ENCODE measurements around the gene PSKH1.

The PSKH1 gene

GRCh38 chr16:67965668-67966548, 72.9 kb downstream of the PSKH1 start:
- Histone ChIP-seq H3K27me3 (ENCODE audit: insufficient read depth, low read depth) (no peaks in the 10 kb centered on the region), H3K4me1 (ENCODE audit: low read depth, poor library complexity, severe bottlenecking) (peaks cover 50% of the 10 kb centered on the region), H4K20me1 (ENCODE audit: insufficient read depth) (no peaks in the 10 kb centered on the region), H3K4me3 (IDR thresholded peaks at IDR 0.05; ENCODE audit: insufficient read depth, low read depth, low read length) (no peak overlapping the region), H3K9ac (no peak overlapping the region), H3K4me2 (peak overlapping the region; percentile 8; the same call in 1 of the 2 replicates), H3K79me2 (ENCODE audit: insufficient read depth, low read depth) (no peaks in the 10 kb centered on the region), H2AFZ (ENCODE audit: low read depth) (no peak overlapping the region), H3K27ac (no peak overlapping the region), H3K36me3 (ENCODE audit: insufficient read depth) (no peaks in the 10 kb centered on the region)
- no peak for TF ChIP-seq CTCF (conservative IDR thresholded peaks at IDR 0.05; ENCODE audit: low read depth, low read length)

GRCh38 chr16:67966549-67967182, 73.6 kb downstream of the PSKH1 start:
- Histone ChIP-seq H3K36me3 (ENCODE audit: insufficient read depth) (no peaks in the 10 kb centered on the region), H3K4me3 (IDR thresholded peaks at IDR 0.05; ENCODE audit: insufficient read depth, low read depth, low read length) (no peak overlapping the region), H3K27me3 (ENCODE audit: insufficient read depth, low read depth) (no peaks in the 10 kb centered on the region), H3K27ac (no peak overlapping the region), H3K79me2 (ENCODE audit: insufficient read depth, low read depth) (no peaks in the 10 kb centered on the region), H2AFZ (ENCODE audit: low read depth) (no peak overlapping the region), H3K4me2 (peak overlapping the region; percentile 79; the same call in 1 of the 2 replicates), H3K9ac (no peak overlapping the region), H4K20me1 (ENCODE audit: insufficient read depth) (no peaks in the 10 kb centered on the region), H3K4me1 (ENCODE audit: low read depth, poor library complexity, severe bottlenecking) (peaks cover 50% of the 10 kb centered on the region)
- no peak for TF ChIP-seq CTCF (conservative IDR thresholded peaks at IDR 0.05; ENCODE audit: low read depth, low read length)

GRCh38 chr16:67967183-67967957, 74.3 kb downstream of the PSKH1 start:
- Histone ChIP-seq H3K4me3 (IDR thresholded peaks at IDR 0.05; ENCODE audit: insufficient read depth, low read depth, low read length) (no peak overlapping the region), H3K4me2 (peak overlapping the region; percentile 79), H3K27ac (no peak overlapping the region), H3K4me1 (ENCODE audit: low read depth, poor library complexity, severe bottlenecking) (peaks cover 48% of the 10 kb centered on the region), H3K27me3 (ENCODE audit: insufficient read depth, low read depth) (no peaks in the 10 kb centered on the region), H3K36me3 (ENCODE audit: insufficient read depth) (no peaks in the 10 kb centered on the region), H4K20me1 (ENCODE audit: insufficient read depth) (no peaks in the 10 kb centered on the region), H2AFZ (ENCODE audit: low read depth) (peak overlapping the region; percentile 92), H3K9ac (peak overlapping the region; percentile 69; the same call in 1 of the 2 replicates), H3K79me2 (ENCODE audit: insufficient read depth, low read depth) (no peaks in the 10 kb centered on the region)
- no peak for TF ChIP-seq CTCF (conservative IDR thresholded peaks at IDR 0.05; ENCODE audit: low read depth, low read length)

- Histone ChIP-seq H3K27ac (no peak overlapping the region), H3K27me3 (ENCODE audit: insufficient read depth, low read depth) (no peaks in the 10 kb centered on the region), H3K4me1 (ENCODE audit: low read depth, poor library complexity, severe bottlenecking) (peaks cover 42% of the 10 kb centered on the region), H4K20me1 (ENCODE audit: insufficient read depth) (no peaks in the 10 kb centered on the region), H3K36me3 (ENCODE audit: insufficient read depth) (no peaks in the 10 kb centered on the region), H3K9ac (peak overlapping the region; percentile 69; the same call in 1 of the 2 replicates), H3K4me2 (peak overlapping the region; percentile 79), H3K4me3 (IDR thresholded peaks at IDR 0.05; ENCODE audit: insufficient read depth, low read depth, low read length) (no peak overlapping the region), H2AFZ (ENCODE audit: low read depth) (peak overlapping the region; percentile 92), H3K79me2 (ENCODE audit: insufficient read depth, low read depth) (no peaks in the 10 kb centered on the region)
- no peak for TF ChIP-seq CTCF (conservative IDR thresholded peaks at IDR 0.05; ENCODE audit: low read depth, low read length)
Measured at GRCh38 chr16:67967958-67968399, 74.9 kb downstream of the PSKH1 start.

Measured in KMS-11 (cell line).